Hepatocyte (in vitro differentiated cells): ENCODE data around the gene LMX1A. TPM values are rescaled to one million over a fixed set of nuclear protein-coding genes. Genes with fewer than 3 reads are reported as not detected.

Source experiments
- DNase-seq: peaks from one replicate; pipeline ENCODE4 v3.0.0-alpha.2; 2016; ENCODE audit warnings: low spot score
- H2AFZ ChIP-seq: fragments of 200-600 bp; sonication (generic); 2 replicates; pipeline ENCODE4 v1.6.0; 2016; ENCODE audit warnings: antibody characterized with exemption, mild to moderate bottlenecking
- H3K27ac ChIP-seq: fragments of 200-600 bp; sonication (generic); 2 replicates; pipeline ENCODE4 v1.5.1; 2016; ENCODE audit warnings: mild to moderate bottlenecking
- H3K27me3 ChIP-seq: fragments of 200-600 bp; sonication (generic); 2 replicates; pipeline ENCODE4 v1.6.1; 2016
- H3K36me3 ChIP-seq: fragments of 200-600 bp; sonication (generic); replicated peaks from 2 replicates; pipeline ENCODE4 v1.5.1; 2016; ENCODE audit warnings: low read depth; ENCODE audit not compliant: insufficient read depth
- H3K4me1 ChIP-seq: fragments of 200-600 bp; sonication (generic); 2 replicates; pipeline ENCODE4 v1.5.1; 2016; ENCODE audit warnings: mild to moderate bottlenecking, moderate library complexity; ENCODE audit not compliant: insufficient read depth
- H3K4me2 ChIP-seq: fragments of 200-600 bp; sonication (generic); 2 replicates; pipeline ENCODE4 v1.6.0; 2016
- H3K4me3 ChIP-seq: fragments of 200-600 bp; sonication (generic); 2 replicates; pipeline ENCODE4 v1.5.1; 2016; ENCODE audit warnings: mild to moderate bottlenecking
- H3K79me2 ChIP-seq: fragments of 200-600 bp; sonication (generic); 2 replicates; pipeline ENCODE4 v1.6.0; 2017; ENCODE audit warnings: mild to moderate bottlenecking
- H3K9me2 ChIP-seq: fragments of 200-600 bp; sonication (generic); replicated peaks from 2 replicates; pipeline ENCODE4 v1.6.0; 2017; ENCODE audit warnings: mild to moderate bottlenecking; ENCODE audit not compliant: insufficient read depth
- H3K9me3 ChIP-seq: fragments of 200-600 bp; sonication (generic); 2 replicates; pipeline ENCODE4 v1.5.1; 2016; ENCODE audit warnings: low read depth, mild to moderate bottlenecking
- H4K20me1 ChIP-seq: fragments of 200-600 bp; sonication (generic); 2 replicates; pipeline ENCODE4 v1.6.0; 2016; ENCODE audit warnings: mild to moderate bottlenecking; ENCODE audit not compliant: insufficient read depth, poor library complexity, severe bottlenecking
- EZH2 ChIP-seq: fragments of 200-600 bp; sonication (generic); IDR thresholded peaks from 2 replicates; pipeline ENCODE4 v1.6.1; 2016; ENCODE audit warnings: antibody characterized with exemption, mild to moderate bottlenecking, borderline replicate concordance
- EZH2phosphoT487 ChIP-seq: fragments of 200-600 bp; sonication (generic); IDR thresholded peaks from one replicate; pipeline ENCODE4 v1.6.1; 2018; ENCODE audit warnings: antibody characterized with exemption, mild to moderate bottlenecking, low read depth, moderate library complexity; ENCODE audit not compliant: unreplicated experiment, severe bottlenecking
- WGBS: methylation state at CpG from one replicate; pipeline ENCODE4 v1.1.6; 2016; ENCODE audit warnings: low lambda C conversion rate; ENCODE audit errors: missing lambda C conversion rate; 5-methylcytosine and 5-hydroxymethylcytosine counted together
- polyA plus RNA-seq: library from polyadenylated mRNA; unstranded; fragments of >200 nt; fragmentation: Nextera tagmentation; extraction: Ambion mirVana; gene quantifications from 2 replicates; pipeline ENCODE4 v1.2.1, GENCODE V29; 2016
- total RNA-seq: library from RNA; depleted of rRNA; stranded (reverse); fragments of >200 nt; gene quantifications from 2 replicates; pipeline ENCODE4 v1.2.3, GENCODE V29; 2014
- TF ChIP-seq, protein P1 (sequence below): fragments of 200-600 bp; sonication (generic); IDR thresholded peaks from 2 replicates; pipeline ENCODE4 v1.5.1; 2016; ENCODE audit warnings: antibody characterized with exemption, mild to moderate bottlenecking; ENCODE audit not compliant: poor library complexity

LMX1A gene
- total and polyA plus RNA-seq, 2 experiments from 2014 or later = not detected

DNA sequence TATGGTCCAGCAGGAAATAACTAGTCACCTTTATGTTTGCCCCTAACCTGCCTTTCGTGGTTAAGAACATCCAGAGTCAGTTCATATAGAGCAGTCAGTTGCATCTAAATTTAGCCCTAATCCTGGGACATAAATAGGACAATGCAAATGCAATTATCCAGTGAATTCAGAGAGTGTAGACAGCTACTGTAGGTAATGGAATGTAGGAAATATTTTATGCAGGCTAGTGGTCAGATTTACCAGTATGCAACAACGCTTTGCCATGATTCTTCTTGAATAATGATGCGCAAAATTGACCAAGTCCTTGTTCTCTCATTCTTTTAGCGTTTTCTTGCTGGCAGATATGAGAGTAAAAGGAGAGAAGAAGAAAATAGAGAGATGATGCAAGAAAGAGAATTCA is 165.4 kb downstream of the LMX1A start:
- WGBS = 83% methylated on average over 4 of the region's 4 CpGs
- Histone ChIP-seq H3K4me2 (no peak overlapping the region), H3K79me2 (no peaks in the 10 kb centered on the region), H3K4me1 (no peaks in the 10 kb centered on the region), H3K27ac (no peak overlapping the region), H3K9me2 (no peaks in the 10 kb centered on the region), H3K27me3 (peaks cover 6% of the 10 kb centered on the region), H2AFZ (no peak overlapping the region), H4K20me1 (no peaks in the 10 kb centered on the region), H3K9me3 (no peaks in the 10 kb centered on the region), H3K4me3 (no peak overlapping the region), H3K36me3 (no peaks in the 10 kb centered on the region)
- TF ChIP-seq, protein P1, sequence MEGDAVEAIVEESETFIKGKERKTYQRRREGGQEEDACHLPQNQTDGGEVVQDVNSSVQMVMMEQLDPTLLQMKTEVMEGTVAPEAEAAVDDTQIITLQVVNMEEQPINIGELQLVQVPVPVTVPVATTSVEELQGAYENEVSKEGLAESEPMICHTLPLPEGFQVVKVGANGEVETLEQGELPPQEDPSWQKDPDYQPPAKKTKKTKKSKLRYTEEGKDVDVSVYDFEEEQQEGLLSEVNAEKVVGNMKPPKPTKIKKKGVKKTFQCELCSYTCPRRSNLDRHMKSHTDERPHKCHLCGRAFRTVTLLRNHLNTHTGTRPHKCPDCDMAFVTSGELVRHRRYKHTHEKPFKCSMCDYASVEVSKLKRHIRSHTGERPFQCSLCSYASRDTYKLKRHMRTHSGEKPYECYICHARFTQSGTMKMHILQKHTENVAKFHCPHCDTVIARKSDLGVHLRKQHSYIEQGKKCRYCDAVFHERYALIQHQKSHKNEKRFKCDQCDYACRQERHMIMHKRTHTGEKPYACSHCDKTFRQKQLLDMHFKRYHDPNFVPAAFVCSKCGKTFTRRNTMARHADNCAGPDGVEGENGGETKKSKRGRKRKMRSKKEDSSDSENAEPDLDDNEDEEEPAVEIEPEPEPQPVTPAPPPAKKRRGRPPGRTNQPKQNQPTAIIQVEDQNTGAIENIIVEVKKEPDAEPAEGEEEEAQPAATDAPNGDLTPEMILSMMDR = no peak
- TF ChIP-seq EZH2phosphoT487 (no peak), EZH2 (no peak)
- no peak for DNase-seq

DNA sequence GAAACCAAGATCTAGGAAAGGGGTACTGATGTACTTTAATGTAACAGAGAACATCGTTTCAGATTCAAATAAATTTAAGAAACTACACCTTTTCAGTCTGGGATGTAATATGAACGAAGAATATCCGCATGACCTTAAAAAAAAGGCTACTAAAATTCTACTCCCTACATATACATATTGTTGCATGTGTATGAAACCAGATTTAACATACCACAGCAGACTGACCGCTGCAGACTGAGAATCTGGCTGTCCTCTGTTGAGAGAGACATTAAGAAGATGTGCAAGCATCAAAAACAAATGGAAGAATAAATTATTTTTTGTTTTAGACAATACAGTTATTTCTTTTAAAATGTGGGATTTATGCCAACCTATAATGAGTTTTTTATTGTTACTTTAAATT is 166.6 kb downstream of the LMX1A start:
- Histone ChIP-seq H3K79me2 (no peaks in the 10 kb centered on the region), H3K9me3 (no peaks in the 10 kb centered on the region), H4K20me1 (no peaks in the 10 kb centered on the region), H3K9me2 (no peaks in the 10 kb centered on the region), H3K27me3 (peaks cover 6% of the 10 kb centered on the region), H3K4me1 (no peaks in the 10 kb centered on the region), H3K36me3 (no peaks in the 10 kb centered on the region), H3K4me2 (no peak overlapping the region), H2AFZ (no peak overlapping the region), H3K4me3 (no peak overlapping the region), H3K27ac (no peak overlapping the region)
- TF ChIP-seq, protein P1 = no peak
- DNase-seq = no peak
- WGBS = 96% methylated on average over 4 of the region's 4 CpGs

DNA sequence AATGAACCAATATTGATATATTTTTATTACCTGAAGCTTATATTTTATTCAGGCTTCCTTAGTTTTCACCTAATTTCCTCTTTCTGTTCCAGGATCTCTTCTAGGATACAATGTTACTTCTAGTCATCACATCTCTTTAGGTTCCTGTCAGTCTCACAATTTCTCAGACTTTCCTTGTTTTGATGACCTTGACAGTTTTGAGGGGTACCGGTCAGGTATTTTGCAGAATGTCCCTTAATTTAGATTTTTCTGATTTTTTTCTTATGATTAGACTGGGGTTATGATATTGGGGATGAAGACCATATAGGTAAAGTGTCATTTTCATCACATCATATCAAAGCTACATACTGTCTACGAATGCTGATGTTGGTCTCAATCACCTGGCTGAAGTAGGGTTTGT is 167.5 kb downstream of the LMX1A start:
- H3K9me2 ChIP-seq = no peaks in the 10 kb centered on the region
- no peaks in the 10 kb centered on the region for H3K79me2 ChIP-seq
- H3K9me3 ChIP-seq = no peaks in the 10 kb centered on the region
- H3K4me1 ChIP-seq = no peaks in the 10 kb centered on the region
- TF ChIP-seq EZH2 (no peak), EZH2phosphoT487 (no peak)
- TF ChIP-seq, protein P1 = no peak
- no peaks in the 10 kb centered on the region for H3K36me3 ChIP-seq
- no peak overlapping the region for H2AFZ ChIP-seq
- H3K4me3 ChIP-seq = no peak overlapping the region
- peaks cover 6% of the 10 kb centered on the region for H3K27me3 ChIP-seq
- no peak for DNase-seq
- no peak overlapping the region for H3K4me2 ChIP-seq
- H3K27ac ChIP-seq = no peak overlapping the region
- H4K20me1 ChIP-seq = no peaks in the 10 kb centered on the region
- WGBS = 80% methylated on average over 2 of the region's 2 CpGs
